GM19025 (cell line): ENCODE results near the gene LOC101059915.
"Not testable (repeated sequence)": the region's sequence is repeated elsewhere in the genome, so short reads cannot be mapped to it uniquely, and the experiment has no call there.

ENCODE experiments used
- ATAC-seq: cut with Tn5 transposase; IDR thresholded peaks from one replicate; pipeline ENCODE4 v1.9.1; 2021; ENCODE audit warnings: mild to moderate bottlenecking, low read depth, moderate library complexity; ENCODE audit not compliant: unreplicated experiment

Gene LOC101059915

DNA sequence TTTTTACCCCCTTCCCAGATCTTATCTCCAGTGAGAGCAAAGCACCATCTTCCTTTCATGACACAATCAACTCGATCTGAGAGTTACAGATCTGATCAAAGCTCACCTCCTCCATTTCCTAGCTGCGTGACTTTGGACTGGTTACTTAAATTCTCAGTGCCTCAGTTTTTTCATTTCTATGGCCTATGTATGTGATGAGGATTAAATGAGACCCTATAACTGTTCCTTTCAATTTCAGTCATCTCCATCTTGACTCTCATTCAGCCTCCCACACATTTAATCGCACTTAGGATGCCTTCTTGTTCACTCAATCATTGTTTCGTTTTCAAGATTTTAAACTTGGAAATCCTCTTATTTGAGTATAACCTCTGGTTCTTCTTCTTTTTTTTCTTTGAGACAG is 28.9 kb upstream of the LOC101059915 start:
- no peak for ATAC-seq

DNA sequence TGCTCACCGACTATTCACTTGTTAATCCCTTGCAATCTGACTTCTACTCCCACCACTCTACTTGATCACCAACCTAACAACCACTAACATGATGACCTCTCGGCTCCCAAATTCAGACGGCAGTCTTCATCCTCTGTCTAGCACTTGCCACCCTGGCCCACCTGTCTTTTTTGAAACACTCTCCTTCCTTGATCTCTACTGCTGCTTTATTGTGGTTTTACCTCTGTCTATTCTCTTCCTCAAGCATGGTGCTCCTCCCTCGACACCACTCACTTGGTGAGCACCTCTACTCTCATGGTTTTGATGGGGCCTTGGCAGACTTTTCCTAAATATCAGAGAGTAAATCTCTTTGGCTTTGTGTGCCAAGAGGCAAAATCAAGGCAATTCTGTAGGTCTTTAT is 27.3 kb upstream of the LOC101059915 start:
- ATAC-seq, result no peak

DNA sequence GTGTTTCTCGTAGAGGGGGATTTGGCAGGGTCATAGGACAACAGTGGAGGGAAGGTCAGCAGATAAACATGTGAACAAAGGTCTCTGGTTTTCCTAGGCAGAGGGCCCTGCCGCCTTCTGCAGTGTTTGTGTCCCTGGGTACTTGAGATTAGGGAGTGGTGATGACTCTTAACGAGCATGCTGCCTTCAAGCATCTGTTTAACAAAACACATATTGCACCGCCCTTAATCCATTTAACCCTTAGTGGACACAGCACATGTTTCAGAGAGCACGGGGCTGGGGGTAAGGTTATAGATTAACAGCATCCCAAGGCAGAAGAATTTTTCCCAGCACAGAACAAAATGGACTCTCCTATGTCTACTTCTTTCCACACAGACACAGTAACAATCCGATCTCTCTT is 22.9 kb upstream of the LOC101059915 start:
- not testable (repeated sequence) for ATAC-seq

DNA sequence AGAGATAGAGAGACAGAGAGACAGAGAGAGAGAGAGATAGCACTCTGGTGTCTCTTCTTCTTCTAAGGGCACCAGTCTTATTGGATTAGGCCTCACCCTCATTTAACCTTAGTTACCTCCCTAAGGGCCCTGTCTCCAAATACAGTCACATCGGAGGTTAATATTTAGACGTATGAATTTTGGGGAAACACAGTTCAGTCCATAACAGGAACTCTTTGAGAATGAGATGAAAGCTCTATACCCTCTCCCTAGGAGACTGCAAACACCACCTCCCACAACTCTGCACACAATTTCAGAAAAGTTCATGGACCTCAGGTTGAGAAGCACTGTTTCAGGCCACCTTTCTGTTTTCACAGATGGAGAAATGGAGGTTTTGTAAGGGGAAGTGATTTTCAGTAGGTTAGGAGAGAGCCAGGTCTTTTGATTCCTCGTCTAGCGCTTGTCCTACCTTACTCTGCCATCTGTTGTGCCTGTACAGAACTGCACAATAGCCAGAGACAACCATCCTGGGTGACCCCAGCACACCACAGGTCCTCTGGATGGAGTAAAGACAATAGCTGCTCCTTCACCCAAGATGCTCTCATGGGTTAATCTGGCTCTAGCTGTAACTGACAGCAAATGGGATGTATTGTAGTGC is 16.9 kb upstream of the LOC101059915 start:
- peak; percentile 83 for ATAC-seq

DNA sequence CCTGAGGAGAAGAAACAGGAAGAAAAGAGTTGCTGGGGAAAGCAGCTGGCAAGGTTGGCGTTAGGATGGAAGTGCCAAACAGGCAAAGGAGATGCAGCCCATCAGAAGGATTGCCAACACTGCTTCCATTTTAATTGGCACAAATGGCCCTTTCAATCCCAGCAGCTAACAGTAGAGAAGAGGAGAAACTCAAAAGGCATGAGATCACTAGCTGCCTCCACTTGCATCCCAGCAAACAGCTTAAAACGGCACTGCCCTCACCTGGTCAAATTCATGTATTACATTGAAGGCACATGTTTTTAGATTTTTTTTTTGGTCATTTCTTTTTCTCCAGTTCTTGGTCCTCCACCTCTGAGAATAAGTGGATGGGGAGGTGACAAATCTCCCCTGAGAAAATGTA is 14.9 kb upstream of the LOC101059915 start:
- ATAC-seq, result no peak

DNA sequence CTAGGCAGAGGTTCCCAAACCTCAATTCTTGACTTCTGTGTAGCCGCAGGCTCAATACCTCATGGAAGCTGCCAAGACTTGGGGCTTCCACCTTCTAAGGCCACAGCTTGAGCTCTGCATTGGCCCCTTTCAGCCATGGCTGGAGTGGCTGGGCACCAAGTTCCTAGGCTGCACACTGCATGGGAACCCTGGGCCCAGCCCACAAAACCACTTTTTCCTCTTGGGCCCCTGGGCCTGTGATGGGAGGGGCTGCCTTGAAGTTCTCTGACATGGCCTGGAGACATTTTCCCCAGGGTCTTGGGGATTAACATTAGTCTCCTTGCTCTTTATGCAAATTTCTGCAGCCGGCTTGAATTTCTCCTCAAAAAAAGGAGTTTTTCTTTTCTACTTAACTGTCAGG is 14.0 kb upstream of the LOC101059915 start:
- no peak for ATAC-seq

DNA sequence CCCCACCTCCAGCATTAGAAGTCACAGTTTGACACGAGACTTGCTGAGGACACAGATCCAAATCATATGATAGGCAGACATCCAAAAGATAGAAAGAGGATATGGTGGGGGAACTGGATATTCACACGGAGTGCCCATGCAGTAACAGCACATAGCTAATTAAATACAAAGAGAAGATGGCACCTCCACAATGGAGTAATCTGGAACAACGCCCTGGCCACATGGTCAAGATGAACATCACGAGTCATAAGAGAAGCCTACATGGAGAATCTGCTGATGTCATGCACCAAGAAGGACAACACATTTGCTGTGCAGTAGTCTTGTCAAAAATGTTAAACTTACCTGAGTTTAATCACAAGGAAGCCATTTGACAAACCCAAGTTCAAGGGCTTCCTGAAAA is 10.1 kb upstream of the LOC101059915 start:
- ATAC-seq, result no peak

DNA sequence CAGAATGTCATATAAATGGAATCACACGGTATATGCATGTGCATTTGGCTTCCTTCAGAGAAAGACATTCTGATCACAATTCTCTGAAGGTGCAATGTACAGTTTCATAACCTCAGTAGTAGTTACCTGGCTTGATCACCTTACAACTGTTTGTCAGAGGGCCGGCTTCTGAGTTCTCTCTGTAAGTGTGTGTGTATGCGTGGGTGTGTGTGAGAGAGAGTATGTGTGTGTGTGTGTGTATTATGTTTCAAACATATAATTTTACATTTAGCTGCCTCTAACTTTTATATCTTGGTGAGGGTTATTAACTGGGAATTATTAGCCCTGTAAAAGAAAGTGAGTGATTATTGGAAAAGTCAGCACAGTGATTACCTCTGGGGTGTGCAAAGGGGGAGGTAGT is 8.0 kb upstream of the LOC101059915 start:
- ATAC-seq, result no peak

DNA sequence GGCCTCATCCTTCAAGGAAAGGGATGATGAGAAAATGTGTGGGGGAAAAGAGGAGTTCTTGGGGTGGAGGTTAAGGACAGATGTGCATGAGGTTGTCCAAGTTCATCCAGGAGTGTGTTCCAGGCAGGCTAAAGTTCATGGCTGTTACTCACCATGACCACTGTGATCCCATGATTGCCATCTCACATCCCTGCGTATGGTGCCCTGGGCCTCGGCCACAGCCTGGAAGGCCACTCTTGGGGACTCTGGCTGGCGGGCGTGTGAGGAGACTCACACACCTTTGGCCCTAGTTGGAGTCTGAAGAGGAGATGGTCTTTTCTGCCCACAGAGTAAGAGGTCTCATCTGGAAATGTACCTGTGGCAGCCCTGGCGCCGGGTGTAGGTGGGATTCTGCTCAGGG is 7.4 kb upstream of the LOC101059915 start:
- ATAC-seq, result no peak

DNA sequence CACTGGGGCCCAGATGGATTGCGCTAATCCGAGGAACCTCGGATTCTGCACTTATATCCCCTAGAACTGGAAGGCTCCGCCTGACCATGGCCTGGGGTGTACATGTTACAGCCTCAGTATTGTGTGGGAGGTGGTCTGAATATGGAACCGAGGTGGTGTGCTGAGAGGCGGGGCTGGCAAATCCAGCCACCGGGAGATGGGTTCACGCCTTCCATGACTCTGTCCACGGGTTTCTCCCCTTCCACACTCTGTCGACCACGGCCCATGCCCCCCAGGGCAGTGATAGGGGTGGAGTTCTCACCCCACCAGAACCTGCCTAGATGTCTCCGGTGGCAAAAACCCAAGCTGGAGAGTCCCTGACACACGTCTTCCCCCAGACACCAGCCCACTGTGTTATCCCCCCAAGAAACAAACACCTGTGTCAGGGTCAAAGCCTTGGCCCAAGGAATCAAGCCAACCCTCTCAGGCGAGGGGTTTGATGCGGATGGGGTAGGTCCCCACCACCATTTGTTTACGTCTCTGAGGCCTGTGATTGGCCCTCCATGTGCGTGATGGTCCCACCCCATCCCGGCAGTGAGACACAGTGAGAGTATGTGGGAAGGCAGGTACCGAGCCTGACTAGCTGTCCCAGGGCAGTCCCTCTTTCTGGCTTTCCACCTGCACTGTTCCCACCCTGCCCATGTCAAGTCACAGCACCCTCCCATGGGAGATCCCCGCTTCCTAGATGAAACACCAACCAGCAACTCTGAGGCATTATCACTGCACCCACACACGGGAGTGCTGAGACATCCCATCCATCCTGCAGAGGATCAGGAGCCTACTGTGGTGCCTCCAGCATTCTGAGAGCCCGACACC is 6.6 kb upstream of the LOC101059915 start:
- ATAC-seq, result no peak

DNA sequence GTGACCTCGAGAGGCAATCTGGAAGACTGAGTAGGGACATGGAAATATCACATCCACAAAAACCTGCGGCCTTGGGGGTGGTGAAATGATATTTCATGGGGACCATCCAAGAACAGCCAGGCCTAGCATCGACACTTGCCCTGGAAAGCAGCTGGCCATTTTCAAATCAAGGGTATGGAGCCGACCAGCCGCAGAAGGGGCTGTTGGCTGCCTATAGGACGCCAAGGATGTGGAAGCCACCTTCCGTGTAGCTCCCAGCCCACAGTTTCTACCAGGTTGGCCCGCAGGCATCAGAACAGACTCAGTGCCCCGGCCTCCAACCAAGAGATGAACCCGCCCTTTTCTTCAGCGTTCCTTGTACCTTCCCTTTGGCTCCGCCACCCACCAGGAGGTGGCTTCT is 5.4 kb upstream of the LOC101059915 start:
- ATAC-seq, result no peak

DNA sequence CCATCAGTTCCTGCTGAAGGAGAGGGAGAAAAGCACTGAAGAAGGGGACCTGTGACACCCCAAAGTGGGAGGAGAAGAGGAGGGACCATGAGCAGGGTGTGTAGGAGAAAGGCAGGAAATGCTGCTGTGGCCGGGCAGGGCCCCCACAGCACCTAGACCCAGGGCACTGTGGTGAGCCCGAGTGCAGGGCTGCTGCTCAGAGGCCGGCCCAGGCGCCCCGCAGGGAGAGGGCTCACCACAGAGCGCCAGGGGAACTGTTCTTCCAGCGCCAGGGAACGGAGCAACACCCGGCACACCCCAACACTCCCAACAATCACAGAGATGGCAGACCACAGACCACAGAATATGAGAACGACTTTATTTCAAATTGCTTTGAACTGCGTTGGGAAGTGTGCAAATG is 4.7 kb upstream of the LOC101059915 start:
- ATAC-seq, result not testable (repeated sequence)

DNA sequence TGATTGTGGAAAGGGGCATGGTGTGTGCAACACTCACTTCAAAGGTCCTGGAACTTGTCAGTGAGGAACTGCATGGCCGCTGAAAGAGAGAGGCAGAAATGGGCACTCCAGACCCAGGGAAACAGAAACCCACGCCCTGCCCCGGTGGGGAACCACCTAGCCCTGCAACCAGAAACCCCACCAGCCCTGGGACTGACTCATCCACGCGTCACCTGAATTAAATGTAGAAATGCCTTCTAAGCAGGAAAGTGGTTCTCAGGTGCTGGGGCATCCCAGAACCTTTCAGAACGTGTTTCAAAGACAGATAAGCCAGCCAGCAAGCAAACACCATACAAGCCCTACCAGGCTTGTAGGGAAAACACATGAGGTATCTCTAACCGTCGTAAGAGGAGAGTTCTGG is 4.1 kb upstream of the LOC101059915 start:
- ATAC-seq, result not testable (repeated sequence)

DNA sequence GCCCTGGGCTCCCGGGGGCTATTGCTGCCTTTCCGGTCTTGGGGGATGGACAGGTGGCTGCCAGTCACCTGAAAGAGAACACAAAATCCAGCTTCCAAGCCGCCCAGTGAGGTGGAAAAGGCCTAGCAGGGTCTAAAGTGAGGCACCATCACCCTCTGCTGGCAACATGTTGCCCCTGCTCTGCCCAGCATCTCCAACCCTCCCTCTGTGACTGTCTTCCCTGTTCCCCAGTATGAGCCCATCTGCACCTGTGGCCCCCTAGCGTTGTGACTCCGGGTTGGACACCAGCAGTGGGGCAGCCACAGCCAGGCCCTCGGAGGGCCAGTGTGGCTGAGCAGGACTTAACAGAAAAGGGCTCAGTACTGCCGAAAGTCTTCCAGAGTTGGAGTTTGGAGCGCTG is 3.1 kb upstream of the LOC101059915 start:
- ATAC-seq, result not testable (repeated sequence)

DNA sequence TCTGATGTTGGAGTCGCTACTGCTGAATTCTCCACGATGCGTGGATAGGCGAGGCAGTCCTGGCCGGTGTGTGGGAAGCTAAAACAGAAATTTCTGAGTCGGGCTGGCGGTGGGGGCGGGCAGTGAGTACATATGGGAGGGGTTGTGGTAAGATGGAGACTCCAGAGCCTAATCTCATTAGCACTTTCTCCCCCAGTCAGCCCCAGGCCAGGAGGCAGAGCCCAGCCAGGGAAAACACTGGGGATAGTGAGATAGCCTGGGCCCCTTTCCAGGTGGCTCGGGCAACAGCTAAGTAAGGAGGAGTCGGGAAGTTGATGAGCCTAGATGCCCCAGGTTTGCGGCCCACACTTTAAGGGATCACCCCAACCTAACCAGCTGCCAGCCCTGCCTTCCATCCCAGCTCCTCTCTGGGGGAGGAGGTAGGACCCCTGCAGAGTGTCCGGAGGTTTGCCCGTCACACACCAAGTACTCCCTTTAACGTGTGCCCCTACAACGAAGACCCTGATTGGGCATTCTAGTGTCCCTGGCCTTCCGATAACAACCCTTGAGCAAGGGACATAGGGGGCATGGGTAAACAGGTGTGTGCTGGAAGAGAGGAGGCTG is 2.4 kb upstream of the LOC101059915 start:
- no peak for ATAC-seq

DNA sequence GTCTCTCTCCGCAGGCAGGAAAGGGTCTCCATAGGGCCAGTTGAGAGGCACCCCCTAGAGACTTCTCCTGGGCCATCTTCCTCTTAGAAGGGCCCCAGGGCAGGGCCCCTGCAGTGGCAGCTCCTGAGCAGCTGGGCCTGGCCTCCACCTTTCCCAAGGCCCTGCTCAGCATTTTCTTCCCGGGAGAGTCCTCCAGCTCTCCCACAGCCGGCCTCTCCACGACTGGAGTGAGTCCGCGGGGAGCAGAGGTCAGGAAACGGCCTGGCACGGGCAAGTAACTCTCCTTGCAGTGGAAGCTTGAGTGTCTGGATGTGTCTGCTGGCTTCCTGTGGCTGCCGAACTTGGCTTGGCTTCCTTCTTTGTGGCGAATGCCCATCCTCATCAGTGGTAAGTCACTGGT is 1.6 kb upstream of the LOC101059915 start:
- ATAC-seq, result no peak

DNA sequence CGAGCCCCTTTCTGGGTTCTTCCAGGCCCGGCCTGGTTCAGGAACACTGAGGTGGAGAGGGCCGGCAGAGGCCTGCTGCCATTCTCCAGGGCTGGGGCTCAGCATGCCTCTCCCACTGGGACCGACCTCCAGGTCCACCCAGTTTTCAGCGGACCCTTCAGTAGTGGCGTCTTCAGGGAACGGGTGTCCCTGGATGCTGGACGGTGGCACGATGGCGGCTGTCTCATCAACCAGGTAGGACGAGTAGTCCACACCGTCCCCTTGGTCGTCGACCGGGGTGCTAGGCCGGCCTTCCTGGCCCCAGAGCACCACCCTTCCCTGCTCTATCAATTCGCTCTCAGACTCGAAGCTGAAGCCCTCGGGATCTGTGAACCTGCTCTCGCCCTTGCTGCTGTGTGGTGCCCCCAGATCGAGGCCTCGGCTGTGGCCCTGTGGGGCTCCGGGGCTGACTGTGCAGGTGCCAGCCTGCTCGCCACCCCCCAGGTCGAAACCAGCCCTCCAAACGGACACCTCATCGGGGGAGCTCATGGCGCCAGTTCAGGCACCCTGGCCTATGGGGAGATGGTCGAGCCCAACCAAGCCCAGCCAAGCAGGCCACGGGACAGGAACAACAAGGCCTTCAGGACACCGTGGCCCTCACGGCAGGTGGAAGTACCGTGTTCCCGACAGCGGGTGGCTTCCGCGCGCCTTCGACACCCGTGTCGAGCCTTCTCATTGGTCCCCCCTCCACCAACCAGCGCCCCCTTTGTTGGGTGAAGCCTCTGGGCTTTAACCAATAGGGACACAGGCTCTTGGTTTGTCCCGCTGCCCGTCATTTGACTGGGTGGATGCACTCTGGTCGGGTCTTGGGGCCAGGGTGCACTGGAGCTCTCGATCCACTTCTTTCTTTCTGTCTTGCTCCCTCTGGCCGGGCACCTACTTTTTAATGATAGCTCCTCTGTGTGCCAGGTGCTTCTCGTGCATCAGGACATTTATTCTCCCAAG is 814 bp upstream of the LOC101059915 start:
- no peak for ATAC-seq

DNA sequence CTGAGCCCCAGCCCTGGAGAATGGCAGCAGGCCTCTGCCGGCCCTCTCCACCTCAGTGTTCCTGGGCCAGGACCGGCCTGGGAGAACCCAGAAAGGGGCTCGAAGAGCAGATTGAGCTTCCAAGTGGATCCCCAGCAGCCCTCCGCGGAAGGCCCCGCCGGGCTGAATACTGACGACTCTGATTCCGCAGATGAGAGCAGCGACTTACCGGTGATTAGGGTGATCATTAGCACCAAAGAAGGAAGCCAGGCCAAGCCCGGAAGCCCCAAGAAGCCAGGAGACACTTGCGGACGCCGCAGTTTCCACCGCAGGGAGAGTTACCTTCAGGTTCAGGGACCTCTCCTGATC is 876 bp downstream of the LOC101059915 start:
- no peak for ATAC-seq

DNA sequence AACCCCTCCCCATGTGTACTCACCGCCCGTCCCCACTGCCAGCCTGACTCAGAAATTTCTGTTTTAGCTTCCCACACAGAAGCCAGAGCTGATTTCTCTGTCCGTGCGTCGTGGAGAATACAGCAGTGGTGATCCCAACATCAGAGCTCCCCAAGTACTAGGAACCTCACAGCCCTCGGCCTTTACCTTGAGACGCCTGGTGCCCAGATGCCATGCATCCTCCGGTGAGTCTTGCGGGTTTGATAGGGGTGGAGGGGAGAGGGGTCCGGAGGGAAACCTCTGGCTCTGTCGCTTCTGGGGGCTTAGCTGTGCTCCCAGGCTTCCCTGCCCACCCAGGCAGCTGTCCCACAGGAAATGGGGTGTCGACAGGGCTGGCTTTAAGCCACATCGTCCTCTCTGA is 2.1 kb downstream of the LOC101059915 start:
- no peak for ATAC-seq

DNA sequence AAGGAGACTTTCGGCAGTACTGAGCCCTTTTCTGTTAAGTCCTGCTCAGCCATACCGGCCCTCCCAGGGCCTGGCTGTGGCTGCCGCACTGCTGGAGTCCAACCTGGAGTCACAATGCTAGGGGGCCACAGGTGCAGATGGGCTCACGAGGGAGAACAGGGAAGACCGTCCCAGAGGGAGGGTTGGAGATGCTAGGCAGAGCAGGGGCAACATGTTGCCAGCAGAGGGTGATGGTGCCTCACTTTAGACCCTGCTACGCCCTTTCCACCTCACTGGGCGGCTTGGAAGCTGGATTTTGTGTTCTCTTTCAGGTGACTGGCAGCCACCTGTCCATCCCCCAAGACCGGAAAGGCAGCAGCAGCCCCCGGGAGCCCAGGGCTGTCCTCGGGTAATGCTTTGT is 2.6 kb downstream of the LOC101059915 start:
- ATAC-seq, result not testable (repeated sequence)
